Glutamatergic neuron (in vitro differentiated cells): ENCODE results near the gene MIOX. TPM values are rescaled to one million over a fixed set of nuclear protein-coding genes. Genes with fewer than 3 reads are reported as not detected.
A peak's percentile ranks its signal among the peaks of the same experiment; 100 is the strongest.

Experiments
- DNase-seq: peaks from one replicate; pipeline ENCODE4 v3.0.0; 2022
- H3K27ac Mint-ChIP-seq: one replicate; pipeline ENCODE4 v1.8.0; 2020; ENCODE audit warnings: mild to moderate bottlenecking, mixed read lengths, inconsistent platforms; ENCODE audit not compliant: unreplicated experiment
- H3K27me3 Mint-ChIP-seq: one replicate; pipeline ENCODE4 v1.8.0; 2020; ENCODE audit warnings: mild to moderate bottlenecking, moderate library complexity, mixed read lengths, inconsistent platforms; ENCODE audit not compliant: unreplicated experiment
- H3K36me3 Mint-ChIP-seq: one replicate; pipeline ENCODE4 v1.8.0; 2020; ENCODE audit warnings: mild to moderate bottlenecking, mixed read lengths, inconsistent platforms; ENCODE audit not compliant: unreplicated experiment
- H3K4me1 Mint-ChIP-seq: one replicate; pipeline ENCODE4 v1.8.0; 2020; ENCODE audit warnings: mild to moderate bottlenecking, low read depth, mixed read lengths, inconsistent platforms; ENCODE audit not compliant: unreplicated experiment
- H3K4me3 Mint-ChIP-seq: one replicate; pipeline ENCODE4 v1.8.0; 2020; ENCODE audit warnings: mild to moderate bottlenecking, mixed read lengths, inconsistent platforms; ENCODE audit not compliant: unreplicated experiment
- H3K9me3 Mint-ChIP-seq: one replicate; pipeline ENCODE4 v1.8.0; 2020; ENCODE audit warnings: mild to moderate bottlenecking, moderate library complexity, mixed read lengths, inconsistent platforms; ENCODE audit not compliant: unreplicated experiment
- total RNA-seq: library from RNA; stranded (reverse); fragmentation: NEBNext Ultra II Directional; extraction: Animal tissue kit (Norgen Biotek cat#: 25700); gene quantifications from one replicate; pipeline ENCODE4 v1.2.1, GENCODE V29; 2021; ENCODE audit not compliant: unreplicated experiment
- TF ChIP-seq, protein P1 (sequence below): fragments of 200-600 bp; sonication (generic); IDR thresholded peaks from one replicate; pipeline ENCODE4 v1.5.0; 2021; ENCODE audit not compliant: partially characterized antibody, unreplicated experiment

MIOX gene
- total RNA-seq, 1 donor from 2014 or later: 4.0 TPM

GRCh38 chr22:50460938-50461337, 25.7 kb upstream of the MIOX start:
- H3K36me3 Mint-ChIP-seq: no peaks in the 10 kb centered on the region
- H3K4me3 Mint-ChIP-seq: no peak overlapping the region
- no peaks in the 10 kb centered on the region for H3K4me1 Mint-ChIP-seq
- no peak for DNase-seq
- H3K9me3 Mint-ChIP-seq: peaks cover 7% of the 10 kb centered on the region
- TF ChIP-seq, protein P1, sequence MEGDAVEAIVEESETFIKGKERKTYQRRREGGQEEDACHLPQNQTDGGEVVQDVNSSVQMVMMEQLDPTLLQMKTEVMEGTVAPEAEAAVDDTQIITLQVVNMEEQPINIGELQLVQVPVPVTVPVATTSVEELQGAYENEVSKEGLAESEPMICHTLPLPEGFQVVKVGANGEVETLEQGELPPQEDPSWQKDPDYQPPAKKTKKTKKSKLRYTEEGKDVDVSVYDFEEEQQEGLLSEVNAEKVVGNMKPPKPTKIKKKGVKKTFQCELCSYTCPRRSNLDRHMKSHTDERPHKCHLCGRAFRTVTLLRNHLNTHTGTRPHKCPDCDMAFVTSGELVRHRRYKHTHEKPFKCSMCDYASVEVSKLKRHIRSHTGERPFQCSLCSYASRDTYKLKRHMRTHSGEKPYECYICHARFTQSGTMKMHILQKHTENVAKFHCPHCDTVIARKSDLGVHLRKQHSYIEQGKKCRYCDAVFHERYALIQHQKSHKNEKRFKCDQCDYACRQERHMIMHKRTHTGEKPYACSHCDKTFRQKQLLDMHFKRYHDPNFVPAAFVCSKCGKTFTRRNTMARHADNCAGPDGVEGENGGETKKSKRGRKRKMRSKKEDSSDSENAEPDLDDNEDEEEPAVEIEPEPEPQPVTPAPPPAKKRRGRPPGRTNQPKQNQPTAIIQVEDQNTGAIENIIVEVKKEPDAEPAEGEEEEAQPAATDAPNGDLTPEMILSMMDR: no peak
- no peak overlapping the region for H3K27ac Mint-ChIP-seq
- peaks cover 8% of the 10 kb centered on the region for H3K27me3 Mint-ChIP-seq

DNA sequence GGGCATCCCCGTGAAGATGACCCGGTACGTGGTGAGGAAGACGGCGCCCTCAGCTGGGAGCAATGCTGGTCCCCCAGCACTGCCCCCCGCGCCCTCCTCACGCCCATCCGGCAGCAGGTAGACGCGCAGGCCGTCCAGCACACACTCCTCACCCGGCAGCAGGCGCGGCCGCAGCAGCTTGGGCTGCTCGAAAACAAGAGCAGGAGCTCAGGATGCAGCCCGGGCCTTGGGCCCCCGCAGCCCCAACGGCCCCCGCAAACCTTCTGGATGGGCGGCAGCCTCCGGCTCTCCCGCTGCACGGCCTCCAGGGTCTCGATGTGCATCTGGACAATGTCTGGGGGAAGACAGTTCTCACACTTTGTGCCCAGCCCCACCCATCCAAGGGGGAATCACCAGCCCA, 25.1 kb upstream of the MIOX start:
- no peak for DNase-seq
- Mint-ChIP-seq H3K9me3 (peaks cover 7% of the 10 kb centered on the region), H3K4me3 (no peak overlapping the region), H3K36me3 (no peaks in the 10 kb centered on the region), H3K27me3 (peaks cover 8% of the 10 kb centered on the region), H3K4me1 (no peaks in the 10 kb centered on the region), H3K27ac (no peak overlapping the region)
- TF ChIP-seq, protein P1: no peak

- Mint-ChIP-seq H3K4me3 (no peak overlapping the region), H3K4me1 (no peaks in the 10 kb centered on the region), H3K36me3 (no peaks in the 10 kb centered on the region), H3K27me3 (peaks cover 11% of the 10 kb centered on the region), H3K9me3 (peaks cover 6% of the 10 kb centered on the region), H3K27ac (no peak overlapping the region)
- TF ChIP-seq, protein P1: no peak
- no peak for DNase-seq
Observed at GRCh38 chr22:50461979-50462540, 24.6 kb upstream of the MIOX start.

- TF ChIP-seq, protein P1: no peak
- H3K4me3 Mint-ChIP-seq: no peak overlapping the region
- H3K27ac Mint-ChIP-seq: peak overlapping the region; percentile 55
- no peaks in the 10 kb centered on the region for H3K36me3 Mint-ChIP-seq
- peaks cover 11% of the 10 kb centered on the region for H3K27me3 Mint-ChIP-seq
- H3K9me3 Mint-ChIP-seq: peaks cover 5% of the 10 kb centered on the region
- no peak for DNase-seq
- H3K4me1 Mint-ChIP-seq: peaks cover under 1% of the 10 kb centered on the region
Observed at GRCh38 chr22:50463188-50463900, 23.3 kb upstream of the MIOX start.

- H3K36me3 Mint-ChIP-seq: no peaks in the 10 kb centered on the region
- H3K4me1 Mint-ChIP-seq: peaks cover 5% of the 10 kb centered on the region
- H3K9me3 Mint-ChIP-seq: peaks cover 3% of the 10 kb centered on the region
- H3K27me3 Mint-ChIP-seq: peaks cover 11% of the 10 kb centered on the region
- no peak overlapping the region for H3K4me3 Mint-ChIP-seq
- no peak overlapping the region for H3K27ac Mint-ChIP-seq
- no peak for DNase-seq
- TF ChIP-seq, protein P1: no peak
Observed at GRCh38 chr22:50464451-50464850, 22.2 kb upstream of the MIOX start.
